Measurements from ENCODE around the gene KCNK3. TPM values are rescaled to one million over a fixed set of nuclear protein-coding genes. Genes with fewer than 3 reads are reported as not detected.

Gene KCNK3
- total and polyA plus RNA-seq, 4 donors, result 6.7 to 29.9 (median 20.0) TPM

GRCh38 chr2:26700078-26700477 is 7.6 kb downstream of the KCNK3 start:
- H3K9me3 ChIP-seq (ENCODE audit: control insufficient read depth in 4 of 4, insufficient read depth in 3 of 4, low read length in 3 of 4), result no peaks in the 10 kb centered on the region
- ATAC-seq (ENCODE audit: insufficient read depth, low FRiP score) (no peak), DNase-seq (no peak)
- peaks cover 0 to 8% (median 0%) of the 10 kb centered on the region in 3 donors for H3K27me3 ChIP-seq (ENCODE audit: control insufficient read depth in 3 of 3, insufficient read depth in 3 of 3, low read length in 2 of 3)
- no peak overlapping the region for H3K27ac ChIP-seq (ENCODE audit: low read depth in 1 of 2, low read length in 1 of 2)
- peaks cover 0 to 5% (median 0%) of the 10 kb centered on the region in 4 donors for H3K36me3 ChIP-seq (ENCODE audit: control insufficient read depth in 4 of 4, insufficient read depth in 4 of 4, low read length in 4 of 4)
- H3K9ac ChIP-seq (ENCODE audit: insufficient read depth in 1 of 2, low read length in 2 of 2), result no peak overlapping the region
- 59 to 69% methylated on average over 4 of the region's 4 CpGs for WGBS, 2 donors
- no peak for TF ChIP-seq CTCF (IDR thresholded peaks at IDR 0.05; ENCODE audit: control extremely low read depth, extremely low read depth)
- H3K4me1 ChIP-seq (ENCODE audit: control insufficient read depth in 5 of 5, insufficient read depth in 5 of 5, low read length in 5 of 5), result peaks cover 0 to 10% (median 5%) of the 10 kb centered on the region in 5 donors
- peak overlapping the region; percentile 13 for H3K4me3 ChIP-seq

- Histone ChIP-seq H3K4me3 (no peak overlapping the region), H3K4me1 (ENCODE audit: control insufficient read depth in 5 of 5, insufficient read depth in 5 of 5, low read length in 5 of 5) (peaks cover 0 to 17% (median 1%) of the 10 kb centered on the region in 5 donors), H3K27me3 (ENCODE audit: control insufficient read depth in 3 of 3, insufficient read depth in 3 of 3, low read length in 2 of 3) (peaks cover 0 to 3% (median 0%) of the 10 kb centered on the region in 3 donors), H3K27ac (ENCODE audit: low read depth in 1 of 2, low read length in 1 of 2) (no peak overlapping the region), H3K9ac (ENCODE audit: insufficient read depth in 1 of 2, low read length in 2 of 2) (no peak overlapping the region), H3K9me3 (ENCODE audit: control insufficient read depth in 4 of 4, insufficient read depth in 3 of 4, low read length in 3 of 4) (no peaks in the 10 kb centered on the region), H3K36me3 (ENCODE audit: control insufficient read depth in 4 of 4, insufficient read depth in 4 of 4, low read length in 4 of 4) (peaks cover 0 to 2% (median 0%) of the 10 kb centered on the region in 4 donors)
- 87 to 94% methylated on average over 5 of the region's 5 CpGs for WGBS, 2 donors
- ATAC-seq (ENCODE audit: insufficient read depth, low FRiP score) (no peak), DNase-seq (no peak)
- no peak for TF ChIP-seq CTCF (IDR thresholded peaks at IDR 0.05; ENCODE audit: control extremely low read depth, extremely low read depth)
Observed at GRCh38 chr2:26701596-26701995, 9.1 kb downstream of the KCNK3 start.

- H3K4me1 ChIP-seq (ENCODE audit: control insufficient read depth in 5 of 5, insufficient read depth in 5 of 5, low read length in 5 of 5), result peaks cover 0 to 21% (median 5%) of the 10 kb centered on the region in 5 donors
- no peaks in the 10 kb centered on the region for H3K9me3 ChIP-seq (ENCODE audit: control insufficient read depth in 4 of 4, insufficient read depth in 3 of 4, low read length in 3 of 4)
- TF ChIP-seq CTCF (IDR thresholded peaks at IDR 0.05; ENCODE audit: control extremely low read depth, extremely low read depth), result no peak
- H3K27me3 ChIP-seq (ENCODE audit: control insufficient read depth in 3 of 3, insufficient read depth in 3 of 3, low read length in 2 of 3), result peaks cover 0 to 3% (median 0%) of the 10 kb centered on the region in 3 donors
- ATAC-seq (ENCODE audit: insufficient read depth, low FRiP score) (no peak), DNase-seq (no peak)
- no peak overlapping the region for H3K9ac ChIP-seq (ENCODE audit: insufficient read depth in 1 of 2, low read length in 2 of 2)
- no peaks in the 10 kb centered on the region for H3K36me3 ChIP-seq (ENCODE audit: control insufficient read depth in 4 of 4, insufficient read depth in 4 of 4, low read length in 4 of 4)
- H3K27ac ChIP-seq (ENCODE audit: low read depth in 1 of 2, low read length in 1 of 2), result no peak overlapping the region
- H3K4me3 ChIP-seq, result no peak overlapping the region
- 66 to 68% methylated on average over 3 of the region's 3 CpGs for WGBS, 2 donors
Observed at GRCh38 chr2:26702025-26702424, 9.5 kb downstream of the KCNK3 start.

GRCh38 chr2:26704441-26704977 is 12.0 kb downstream of the KCNK3 start:
- Histone ChIP-seq H3K27me3 (ENCODE audit: control insufficient read depth in 3 of 3, insufficient read depth in 3 of 3, low read length in 2 of 3) (peaks cover 0 to 2% (median 0%) of the 10 kb centered on the region in 3 donors), H3K9ac (ENCODE audit: insufficient read depth in 1 of 2, low read length in 2 of 2) (no peak overlapping the region), H3K4me1 (ENCODE audit: control insufficient read depth in 5 of 5, insufficient read depth in 5 of 5, low read length in 5 of 5) (peaks cover 0 to 41% (median 18%) of the 10 kb centered on the region in 5 donors), H3K36me3 (ENCODE audit: control insufficient read depth in 4 of 4, insufficient read depth in 4 of 4, low read length in 4 of 4) (no peaks in the 10 kb centered on the region), H3K9me3 (ENCODE audit: control insufficient read depth in 4 of 4, insufficient read depth in 3 of 4, low read length in 3 of 4) (no peaks in the 10 kb centered on the region), H3K4me3 (no peak overlapping the region), H3K27ac (ENCODE audit: low read depth in 1 of 2, low read length in 1 of 2) (no peak overlapping the region)
- DNase-seq, result no peak
- 76 to 77% methylated on average over 7 of the region's 7 CpGs for WGBS, 2 donors
- no peak for TF ChIP-seq CTCF (IDR thresholded peaks at IDR 0.05; ENCODE audit: control extremely low read depth, extremely low read depth)
- no peak for ATAC-seq (ENCODE audit: insufficient read depth, low FRiP score)

Measured in lung (tissue), 12 donors.